ENCODE measurements around the gene E2F1. TPM values are rescaled to one million over a fixed set of nuclear protein-coding genes. Genes with fewer than 3 reads are reported as not detected.
"Not testable (repeated sequence)": the region's sequence is repeated elsewhere in the genome, so short reads cannot be mapped to it uniquely, and the experiment has no call there.

Gene E2F1
- total RNA-seq, 1 donor from 2014 or later: 11.2 TPM

GRCh38 chr20:33710681-33711445 is 24.7 kb upstream of the E2F1 start:
- DNase-seq: no peak

GRCh38 chr20:33709905-33710541 is 23.8 kb upstream of the E2F1 start:
- DNase-seq: no peak

GRCh38 chr20:33709398-33709797 is 23.2 kb upstream of the E2F1 start:
- no peak for DNase-seq

- no peak for DNase-seq
These were observed 21.5 kb upstream of the E2F1 start for GRCh38 chr20:33707668-33708067.

- no peak for DNase-seq
These were observed 18.2 kb upstream of the E2F1 start for GRCh38 chr20:33704197-33704924.

GRCh38 chr20:33703498-33704137 is 17.4 kb upstream of the E2F1 start:
- DNase-seq: no peak

- no peak for DNase-seq
These were observed 16.7 kb upstream of the E2F1 start for GRCh38 chr20:33702861-33703260.

GRCh38 chr20:33701629-33702450 is 15.7 kb upstream of the E2F1 start:
- no peak for DNase-seq

- not testable (repeated sequence) for DNase-seq
These were observed 14.7 kb upstream of the E2F1 start for GRCh38 chr20:33700696-33701441.

GRCh38 chr20:33698966-33699365 is 12.8 kb upstream of the E2F1 start:
- DNase-seq: not testable (repeated sequence)

- DNase-seq: no peak
These were observed 10.9 kb upstream of the E2F1 start for GRCh38 chr20:33697129-33697528.

GRCh38 chr20:33696448-33696847 is 10.3 kb upstream of the E2F1 start:
- DNase-seq: no peak

GRCh38 chr20:33694639-33695012 is 8.4 kb upstream of the E2F1 start:
- no peak for DNase-seq

- no peak for DNase-seq
These were observed 7.8 kb upstream of the E2F1 start for GRCh38 chr20:33693741-33694638.

- no peak for DNase-seq
These were observed 7.1 kb upstream of the E2F1 start for GRCh38 chr20:33693289-33693688.

- DNase-seq: peak; percentile 69
These were observed 3.8 kb upstream of the E2F1 start for GRCh38 chr20:33689973-33690372.

- DNase-seq: no peak
These were observed 3.3 kb upstream of the E2F1 start for GRCh38 chr20:33689493-33689892.

GRCh38 chr20:33688938-33689424 is 2.8 kb upstream of the E2F1 start:
- DNase-seq: no peak

- no peak for DNase-seq
These were observed 2.1 kb upstream of the E2F1 start for GRCh38 chr20:33687993-33688937.

Data from dermis blood vessel endothelial cell (primary cell).